Cardiac fibroblast (primary cell): ENCODE results near the gene B3GNT4.

Source experiments
- DNase-seq, 2 donors: peaks; one replicate each; pipeline versions ENCODE4 v3.0.0 to v3.0.0-alpha.2; 2010; ENCODE audit warnings: low read depth in 2 of 2
- H3K4me3 ChIP-seq, 2 donors: replicated peaks in 1 of 2; 1 replicate in 1 of 2; 2 replicates in 1 of 2; pipeline ENCODE4 v1.5.1; 2011; ENCODE audit warnings: low read depth in 2 of 2, low read length in 2 of 2, mild to moderate bottlenecking in 2 of 2, moderate library complexity in 1 of 2
- CTCF ChIP-seq: IDR thresholded peaks from one replicate; pipeline ENCODE4 v1.5.1; 2011; ENCODE audit warnings: low read depth, mild to moderate bottlenecking, low read length, inconsistent platforms

B3GNT4 gene

GRCh38 chr12:122187466-122187865 is 16.0 kb upstream of the B3GNT4 start:
- TF ChIP-seq CTCF = no peak
- no peak overlapping the region for H3K4me3 ChIP-seq

GRCh38 chr12:122189626-122190475 is 13.7 kb upstream of the B3GNT4 start:
- TF ChIP-seq CTCF = no peak
- H3K4me3 ChIP-seq = no peak overlapping the region
- no peak for DNase-seq

More at GRCh38 chr12:122187466-122187865, 16.0 kb upstream of the B3GNT4 start:
- no peak for DNase-seq

- peak; percentile 92 for TF ChIP-seq CTCF
- H3K4me3 ChIP-seq = no peak overlapping the region
- DNase-seq = peak; percentile 65 to 75
Observed at GRCh38 chr12:122190842-122191668, 12.5 kb upstream of the B3GNT4 start.

- H3K4me3 ChIP-seq = no peak overlapping the region
- DNase-seq = no peak
- TF ChIP-seq CTCF = no peak
Observed at GRCh38 chr12:122192441-122192840, 11.1 kb upstream of the B3GNT4 start.

GRCh38 chr12:122194804-122195203 is 8.7 kb upstream of the B3GNT4 start:
- no peak for TF ChIP-seq CTCF
- DNase-seq = no peak
- no peak overlapping the region for H3K4me3 ChIP-seq

- DNase-seq = no peak
- no peak for TF ChIP-seq CTCF
- no peak overlapping the region for H3K4me3 ChIP-seq
Observed at GRCh38 chr12:122195405-122195804, 8.1 kb upstream of the B3GNT4 start.
